OCI-LY7 (cell line): ENCODE data around the gene PRELID3B. TPM values are rescaled to one million over a fixed set of nuclear protein-coding genes. Genes with fewer than 3 reads are reported as not detected.

Source experiments
- BruUV-seq: library from RNA; stranded (reverse); fragments of 400-500 nt; replicated peaks from 2 replicates; lab custom pipeline; 2021; lab: Mats Ljungman, UMichigan
- CTCF ChIA-PET: fragments of 300-600 bp; sonication (Branson Sonifier 250); formaldehyde crosslinking; loops from one replicate; lab custom pipeline; 2022; ENCODE audit warnings: antibody characterized with exemption; ENCODE audit not compliant: unreplicated experiment; lab: Charles Lee
- POLR2A ChIA-PET: fragments of 300-600 bp; sonication (Branson Sonifier 250); formaldehyde crosslinking; loops from one replicate; lab custom pipeline; 2022; ENCODE audit warnings: antibody characterized with exemption; lab: Charles Lee
- DNase-seq: peaks from one replicate; pipeline ENCODE4 v3.0.0-alpha.2; 2015; ENCODE audit warnings: low spot score
- H2AFZ ChIP-seq: fragments of 200-600 bp; sonication (generic), shearing (Covaris generic); 2 replicates; pipeline ENCODE4 v1.6.1; 2014; ENCODE audit warnings: mild to moderate bottlenecking, antibody characterized with exemption, low read length, moderate library complexity
- H3K27ac ChIP-seq: fragments of 200-600 bp; sonication (generic); 2 replicates; pipeline ENCODE4 v1.5.1; 2014; ENCODE audit warnings: mixed run types, low read depth, mild to moderate bottlenecking, moderate library complexity, low read length, inconsistent platforms; ENCODE audit not compliant: poor library complexity, severe bottlenecking
- H3K36me3 ChIP-seq: fragments of 200-600 bp; sonication (generic); 2 replicates; pipeline ENCODE4 v1.6.1; 2014; ENCODE audit warnings: mild to moderate bottlenecking, antibody characterized with exemption, low read length, moderate library complexity, mixed read lengths; ENCODE audit not compliant: insufficient read depth
- H3K4me1 ChIP-seq: fragments of 200-600 bp; sonication (generic); 2 replicates; pipeline ENCODE4 v1.5.1; 2014; ENCODE audit warnings: mild to moderate bottlenecking, low read length; ENCODE audit not compliant: insufficient read depth, poor library complexity, severe bottlenecking
- H3K4me2 ChIP-seq: fragments of 200-600 bp; sonication (generic); 2 replicates; pipeline ENCODE4 v1.6.1; 2014; ENCODE audit warnings: mild to moderate bottlenecking, low read length
- H3K4me3 ChIP-seq: fragments of 200-600 bp; sonication (generic); 2 replicates; pipeline ENCODE4 v1.5.1; 2014; ENCODE audit warnings: mild to moderate bottlenecking, low read depth, low read length; ENCODE audit not compliant: poor library complexity, severe bottlenecking
- H3K79me2 ChIP-seq: fragments of 200-600 bp; sonication (generic); 2 replicates; pipeline ENCODE4 v1.6.1; 2016; ENCODE audit warnings: low read depth, mild to moderate bottlenecking, low read length, moderate library complexity, mixed read lengths; ENCODE audit not compliant: insufficient read depth
- H3K9me2 ChIP-seq: fragments of 200-600 bp; sonication (generic); 2 replicates; pipeline ENCODE4 v1.6.1; 2016; ENCODE audit warnings: mild to moderate bottlenecking, low read length, mixed read lengths; ENCODE audit not compliant: insufficient read depth
- H3K9me3 ChIP-seq: fragments of 200-600 bp; sonication (generic); 2 replicates; pipeline ENCODE4 v1.6.1; 2014; ENCODE audit warnings: mild to moderate bottlenecking, mixed run types, low read length, mixed read lengths
- H4K20me1 ChIP-seq: fragments of 200-600 bp; sonication (generic); 2 replicates; pipeline ENCODE4 v1.6.1; 2014; ENCODE audit warnings: mild to moderate bottlenecking, antibody characterized with exemption, low read length, moderate library complexity, mixed read lengths; ENCODE audit not compliant: insufficient read depth
- EZH2phosphoT487 ChIP-seq: fragments of 200-600 bp; sonication (generic); IDR thresholded peaks from 2 replicates; pipeline ENCODE4 v1.6.1; 2018; ENCODE audit warnings: low read depth, borderline replicate concordance, mild to moderate bottlenecking, mixed run types, antibody characterized with exemption, low read length, moderate library complexity, mixed read lengths
- intact Hi-C: fragments of 100-400 bp; cut with micrococcal nuclease; formaldehyde crosslinking; loops from one replicate; pipeline ENCODE4 v1.10.0; 2022; ENCODE audit not compliant: unreplicated experiment
- total RNA-seq, 2 experiments: library from RNA; depleted of rRNA in 1 of 2; stranded (reverse); fragments of >200 nt in 1 of 2; shearing (Covaris generic) in 1 of 2; gene quantifications; 2 replicates each; pipeline ENCODE4 v1.2.3, GENCODE V29; 2014 to 2022
- TF ChIP-seq, protein P1 (sequence below): fragments of 200-600 bp; sonication (generic); conservative IDR thresholded peaks from 2 replicates; pipeline ENCODE4 v1.5.1; 2014; ENCODE audit warnings: mild to moderate bottlenecking, antibody characterized with exemption, low read length, moderate library complexity, mixed read lengths

PRELID3B gene
- total RNA-seq, 2 experiments from 2014 or later, result 99.4 to 119 TPM

DNA sequence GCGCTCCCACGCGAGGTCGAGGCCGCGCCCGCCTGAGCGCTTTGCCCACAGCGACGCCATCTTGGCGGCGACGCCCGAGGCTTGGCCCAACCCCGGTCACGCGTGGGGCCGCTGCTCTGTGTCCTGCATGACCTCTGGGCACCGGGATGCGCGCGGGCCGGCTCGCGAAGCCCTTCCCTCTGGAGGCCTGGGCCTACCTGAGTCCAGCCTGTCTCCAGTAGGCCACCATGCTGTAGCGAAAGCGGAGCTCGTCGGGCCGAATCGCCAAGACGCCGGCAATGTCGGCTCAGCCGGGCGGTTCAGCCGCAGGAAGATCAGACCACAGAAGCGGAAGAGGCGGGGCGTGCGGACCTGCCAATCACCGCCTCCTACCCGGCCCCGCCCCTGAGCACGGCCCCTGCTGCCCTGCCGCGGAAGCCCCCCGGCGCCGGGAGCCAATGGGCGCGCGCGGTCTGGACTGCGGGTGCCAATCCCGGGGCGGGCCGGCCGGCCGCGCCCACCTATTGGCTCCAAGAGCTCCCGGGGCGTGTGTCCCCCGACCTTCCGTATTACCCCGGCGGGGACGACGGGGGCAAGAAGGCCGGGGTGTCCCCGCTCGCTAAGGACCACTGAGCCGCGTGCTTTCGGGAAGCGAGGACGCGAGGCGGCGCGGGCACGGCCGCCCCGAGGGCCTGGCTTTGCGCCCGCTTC lies 10.4 kb downstream of the PRELID3B start, which contains the start of gene ATP5F1E:
TSS of gene ATP5F1E (minus strand) at position 313 of the 690 bp plus-strand sequence. CDS start at position 229, 84 bp downstream.
- H3K36me3 ChIP-seq, result peaks cover 87% of the 10 kb centered on the region
- H3K79me2 ChIP-seq, result peaks cover 64% of the 10 kb centered on the region
- H3K9me3 ChIP-seq, result no peaks in the 10 kb centered on the region
- H3K9me2 ChIP-seq, result no peaks in the 10 kb centered on the region
- no peak within 1 kb of the TSS; the same call in 1 of the 2 replicates for H2AFZ ChIP-seq
- H3K4me2 ChIP-seq, result peak within 1 kb of the TSS; percentile 97
- POLR2A ChIA-PET, result interaction anchor here (0.6 to 4.3 kb wide), 16 partner anchors 9 to 381 kb away, joined by 3 to 32 read pairs (median 5); partner anchors contain the start of genes PRELID3B and TUBB1
- peak within 1 kb of the TSS; percentile 72 for H3K27ac ChIP-seq
- peak; percentile 97 for DNase-seq
- no TSS peak for BruUV-seq
- H3K4me1 ChIP-seq, result peaks cover 49% of the 10 kb centered on the region
- peaks cover 38% of the 10 kb centered on the region for H4K20me1 ChIP-seq
- CTCF ChIA-PET, result interaction anchor here (0.9 kb wide), 1 partner anchor 23 kb away, joined by 3 read pairs; no protein-coding TSS in a partner anchor
- intact Hi-C loops, result loop anchor here (1.0 to 5.0 kb wide), 3 partner anchors 25 to 139 kb away; partner anchors contain the start of gene CTSZ
- H3K4me3 ChIP-seq, result peak within 1 kb of the TSS; percentile 76
- TF ChIP-seq EZH2phosphoT487, result no peak

DNA sequence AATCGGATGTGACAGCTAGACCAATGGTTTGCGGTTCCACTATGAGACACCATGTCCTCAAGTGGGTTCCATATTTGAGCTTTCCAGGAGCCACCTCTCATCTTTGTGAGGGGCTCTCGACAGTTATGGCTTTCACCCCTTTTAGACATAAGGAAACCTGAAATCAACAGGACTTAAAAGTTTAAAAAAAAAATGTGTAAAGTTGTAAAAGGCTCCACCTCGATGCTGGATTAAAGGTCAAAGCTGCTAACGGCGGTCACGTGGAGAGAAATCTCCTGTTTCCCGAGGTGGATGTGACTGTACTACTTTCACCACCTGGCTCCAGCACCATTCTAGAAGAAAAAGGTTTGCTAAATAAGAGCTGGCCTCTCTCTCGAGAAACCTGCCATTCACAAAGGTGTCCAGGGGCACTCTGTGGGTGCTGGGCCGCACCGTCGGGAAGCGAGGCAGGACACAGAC lies 11.0 kb downstream of the PRELID3B start:
- ChIA-PET CTCF (interaction anchor here (0.9 kb wide), 1 partner anchor 23 kb away, joined by 3 read pairs; no protein-coding TSS in a partner anchor), POLR2A (interaction anchor here (0.9 to 4.3 kb wide), 12 partner anchors 9 to 140 kb away, joined by 3 to 32 read pairs (median 7); partner anchors contain the start of genes PRELID3B and TUBB1)
- peak; percentile 48 for DNase-seq
- intact Hi-C loops, result loop anchor here (1.0 to 5.0 kb wide), 3 partner anchors 24 to 139 kb away; partner anchors contain the start of gene CTSZ
- Histone ChIP-seq H3K4me1 (peaks cover 49% of the 10 kb centered on the region), H3K4me2 (peak overlapping the region; percentile 97), H3K36me3 (peaks cover 87% of the 10 kb centered on the region), H3K4me3 (peak overlapping the region; percentile 76), H3K27ac (peak overlapping the region; percentile 57), H2AFZ (no peak overlapping the region), H3K79me2 (peaks cover 63% of the 10 kb centered on the region), H3K9me3 (no peaks in the 10 kb centered on the region), H3K9me2 (no peaks in the 10 kb centered on the region), H4K20me1 (peaks cover 41% of the 10 kb centered on the region)
- no TSS peak for BruUV-seq
- TF ChIP-seq EZH2phosphoT487, result no peak
- TF ChIP-seq, protein P1, sequence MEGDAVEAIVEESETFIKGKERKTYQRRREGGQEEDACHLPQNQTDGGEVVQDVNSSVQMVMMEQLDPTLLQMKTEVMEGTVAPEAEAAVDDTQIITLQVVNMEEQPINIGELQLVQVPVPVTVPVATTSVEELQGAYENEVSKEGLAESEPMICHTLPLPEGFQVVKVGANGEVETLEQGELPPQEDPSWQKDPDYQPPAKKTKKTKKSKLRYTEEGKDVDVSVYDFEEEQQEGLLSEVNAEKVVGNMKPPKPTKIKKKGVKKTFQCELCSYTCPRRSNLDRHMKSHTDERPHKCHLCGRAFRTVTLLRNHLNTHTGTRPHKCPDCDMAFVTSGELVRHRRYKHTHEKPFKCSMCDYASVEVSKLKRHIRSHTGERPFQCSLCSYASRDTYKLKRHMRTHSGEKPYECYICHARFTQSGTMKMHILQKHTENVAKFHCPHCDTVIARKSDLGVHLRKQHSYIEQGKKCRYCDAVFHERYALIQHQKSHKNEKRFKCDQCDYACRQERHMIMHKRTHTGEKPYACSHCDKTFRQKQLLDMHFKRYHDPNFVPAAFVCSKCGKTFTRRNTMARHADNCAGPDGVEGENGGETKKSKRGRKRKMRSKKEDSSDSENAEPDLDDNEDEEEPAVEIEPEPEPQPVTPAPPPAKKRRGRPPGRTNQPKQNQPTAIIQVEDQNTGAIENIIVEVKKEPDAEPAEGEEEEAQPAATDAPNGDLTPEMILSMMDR, result no peak

DNA sequence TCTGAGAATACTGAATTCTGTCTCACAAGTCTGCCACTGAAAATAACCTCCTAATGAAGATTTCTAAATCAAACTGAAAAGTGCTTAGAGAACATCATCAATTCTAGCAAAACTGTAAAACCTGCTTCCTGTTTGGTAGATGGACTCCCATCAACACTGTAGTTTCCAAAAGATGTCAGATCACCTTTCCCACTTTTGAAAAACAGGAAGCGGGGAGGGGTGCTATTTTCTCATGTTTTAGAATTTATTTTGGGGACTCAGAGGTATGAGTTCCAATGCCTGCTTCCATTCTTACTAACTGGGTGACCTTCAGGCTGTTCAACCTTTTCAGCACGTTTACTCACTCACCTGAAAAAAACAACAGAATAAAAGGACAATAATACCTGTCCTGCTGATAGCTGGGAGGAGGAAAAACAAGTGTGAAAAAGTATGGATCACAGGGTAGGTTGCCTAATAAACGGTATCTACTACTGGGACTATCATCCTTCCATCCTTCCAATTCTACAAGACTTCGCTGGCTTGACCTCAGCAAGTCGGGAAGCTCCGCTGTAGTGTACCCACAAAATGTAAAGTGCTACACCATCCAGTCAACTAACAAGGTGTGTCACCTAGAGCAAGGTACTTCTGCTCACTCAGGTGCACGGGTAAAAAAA lies 11.5 kb downstream of the PRELID3B start:
- no peak overlapping the region for H2AFZ ChIP-seq
- ChIA-PET CTCF (no interaction called here), POLR2A (interaction anchor here (0.9 to 4.3 kb wide), 9 partner anchors 9 to 62 kb away, joined by 3 to 32 read pairs (median 8); partner anchors contain the start of genes PRELID3B and TUBB1)
- H3K27ac ChIP-seq, result peak overlapping the region; percentile 57
- peaks cover 49% of the 10 kb centered on the region for H3K4me1 ChIP-seq
- TF ChIP-seq EZH2phosphoT487, result no peak
- TF ChIP-seq, protein P1, result no peak; the same call in 1 of the 2 replicates
- DNase-seq, result no peak
- no peaks in the 10 kb centered on the region for H3K9me3 ChIP-seq
- H3K79me2 ChIP-seq, result peaks cover 68% of the 10 kb centered on the region
- intact Hi-C loops, result loop anchor here (5.0 kb wide), 1 partner anchor 124 kb away; no protein-coding TSS in a partner anchor
- peaks cover 46% of the 10 kb centered on the region for H4K20me1 ChIP-seq
- peak overlapping the region; percentile 97 for H3K4me2 ChIP-seq
- no TSS peak for BruUV-seq
- H3K9me2 ChIP-seq, result no peaks in the 10 kb centered on the region
- H3K4me3 ChIP-seq, result peak overlapping the region; percentile 76
- peaks cover 87% of the 10 kb centered on the region for H3K36me3 ChIP-seq
